IMR-90 (cell line): ENCODE results near the gene S1PR1. TPM values are rescaled to one million over a fixed set of nuclear protein-coding genes. Genes with fewer than 3 reads are reported as not detected.

ENCODE experiments used
- ATAC-seq: fragments of 200-7000 bp; cut with Tn5 transposase; 2 replicates; pipeline ENCODE4 v1.9.1; 2020; ENCODE audit warnings: low read depth, mild to moderate bottlenecking, moderate library complexity
- BruUV-seq: library from RNA; stranded (reverse); fragments of 400-500 nt; replicated peaks from 2 replicates; lab custom pipeline; 2021; lab: Mats Ljungman, UMichigan
- CTCF ChIA-PET: fragments of 300-600 bp; formaldehyde crosslinking; extraction: SDS; loops from one replicate; lab custom pipeline; 2021; ENCODE audit warnings: antibody characterized with exemption; lab: Yijun Ruan, JAX
- POLR2A ChIA-PET: fragments of 300-600 bp; sonication (Branson Sonifier 250); formaldehyde crosslinking; loops from one replicate; lab custom pipeline; 2022; ENCODE audit warnings: antibody characterized with exemption; ENCODE audit not compliant: unreplicated experiment; lab: Charles Lee
- DNase-seq: peaks from one replicate; pipeline ENCODE4 v3.0.0; 2013
- H2AFZ ChIP-seq: replicated peaks from 2 replicates; pipeline ENCODE3; 2013; ENCODE audit warnings: low read length, mild to moderate bottlenecking; ENCODE audit not compliant: poor library complexity
- H2AK5ac ChIP-seq: 2 replicates; pipeline ENCODE4 v1.6.1; 2013; ENCODE audit warnings: low read depth, low read length, inconsistent platforms
- H2AK9ac ChIP-seq: replicated peaks from 2 replicates; pipeline ENCODE3; 2013; ENCODE audit warnings: mild to moderate bottlenecking, low read depth, low read length, moderate library complexity; ENCODE audit not compliant: poor library complexity
- H2BK120ac ChIP-seq: 2 replicates; pipeline ENCODE4 v1.6.1; 2013; ENCODE audit warnings: low read depth, low read length, inconsistent platforms
- H2BK15ac ChIP-seq: 3 replicates; pipeline ENCODE4 v1.6.1; 2013; ENCODE audit warnings: low read depth, low read length, inconsistent platforms
- H2BK20ac ChIP-seq: 2 replicates; pipeline ENCODE4 v1.6.1; 2013; ENCODE audit warnings: low read depth, mild to moderate bottlenecking, inconsistent platforms, low read length, moderate library complexity
- H2BK5ac ChIP-seq: 2 replicates; pipeline ENCODE4 v1.6.1; 2013; ENCODE audit warnings: mild to moderate bottlenecking, low read depth, low read length, inconsistent platforms; ENCODE audit not compliant: poor library complexity, severe bottlenecking
- H3K14ac ChIP-seq: replicated peaks from 2 replicates; pipeline ENCODE4 v1.6.1; 2013; ENCODE audit warnings: low read depth, low read length, inconsistent platforms
- H3K18ac ChIP-seq: 2 replicates; pipeline ENCODE4 v1.6.1; 2013; ENCODE audit warnings: low read depth, low read length, control low read depth
- H3K23ac ChIP-seq: 2 replicates; pipeline ENCODE4 v1.6.1; 2013; ENCODE audit warnings: low read depth, low read length, inconsistent platforms
- H3K27ac ChIP-seq: 2 replicates; pipeline ENCODE4 v1.5.1; 2013; ENCODE audit warnings: mild to moderate bottlenecking, control low read depth, low read length; ENCODE audit not compliant: insufficient read depth
- H3K27me3 ChIP-seq: 2 replicates; pipeline ENCODE4 v1.6.1; 2013; ENCODE audit warnings: low read length; ENCODE audit not compliant: control insufficient read depth, insufficient read depth
- H3K36me3 ChIP-seq: 2 replicates; pipeline ENCODE4 v1.6.1; 2013; ENCODE audit warnings: low read length, mixed read lengths; ENCODE audit not compliant: control insufficient read depth, insufficient read depth
- H3K4ac ChIP-seq: 2 replicates; pipeline ENCODE4 v1.6.1; 2013; ENCODE audit warnings: low read depth, low read length, inconsistent platforms
- H3K4me1 ChIP-seq: 2 replicates; pipeline ENCODE4 v1.6.1; 2013; ENCODE audit warnings: low read length, mixed read lengths; ENCODE audit not compliant: control insufficient read depth, insufficient read depth
- H3K4me2 ChIP-seq: 2 replicates; pipeline ENCODE4 v1.6.1; 2013; ENCODE audit warnings: low read depth, mild to moderate bottlenecking, control low read depth, low read length, moderate library complexity
- H3K4me3 ChIP-seq: 2 replicates; pipeline ENCODE4 v1.5.1; 2013; ENCODE audit warnings: low read depth, mild to moderate bottlenecking, control low read depth, low read length, moderate library complexity; ENCODE audit not compliant: insufficient read depth
- H3K56ac ChIP-seq: 2 replicates; pipeline ENCODE4 v1.6.1; 2013; ENCODE audit warnings: low read length, inconsistent platforms; ENCODE audit not compliant: insufficient read depth; ENCODE audit errors: extremely low read depth
- H3K79me1 ChIP-seq, 2 experiments: 2 replicates each; pipeline ENCODE4 v1.6.1; 2013; ENCODE audit warnings: low read length in 2 of 2, inconsistent platforms in 1 of 2, low read depth in 1 of 2
- H3K9ac ChIP-seq: 2 replicates; pipeline ENCODE4 v1.6.1; 2013; ENCODE audit warnings: low read depth, low read length, control low read depth
- H3K9me1 ChIP-seq: 2 replicates; pipeline ENCODE4 v1.6.1; 2013; ENCODE audit warnings: low read length, inconsistent platforms; ENCODE audit not compliant: insufficient read depth
- H3K9me3 ChIP-seq: 2 replicates; pipeline ENCODE4 v1.6.1; 2013; ENCODE audit warnings: low read length; ENCODE audit not compliant: control insufficient read depth, insufficient read depth
- H4K20me1 ChIP-seq: 2 replicates; pipeline ENCODE4 v1.6.1; 2013; ENCODE audit warnings: low read length, inconsistent platforms; ENCODE audit not compliant: insufficient read depth
- H4K5ac ChIP-seq: 2 replicates; pipeline ENCODE4 v1.6.1; 2013; ENCODE audit warnings: mild to moderate bottlenecking, low read depth, low read length, control low read depth
- H4K8ac ChIP-seq, 2 experiments: 2 replicates each; pipeline ENCODE4 v1.6.1; 2013; ENCODE audit warnings: low read depth in 2 of 2, low read length in 2 of 2, control low read depth in 1 of 2, inconsistent platforms in 1 of 2
- H4K91ac ChIP-seq: 2 replicates; pipeline ENCODE4 v1.6.1; 2013; ENCODE audit warnings: low read depth, low read length, inconsistent platforms; ENCODE audit not compliant: insufficient read depth
- BHLHE40 ChIP-seq: fragments of 150-350 bp; IDR thresholded peaks from 2 replicates; pipeline ENCODE4 v1.6.1; 2016; ENCODE audit warnings: mild to moderate bottlenecking, low read depth, low read length
- CEBPB ChIP-seq: IDR thresholded peaks from 2 replicates; pipeline ENCODE4 v1.6.1; 2012; ENCODE audit warnings: low read depth, low read length, improper control_type of control experiment
- CHD1 ChIP-seq: IDR thresholded peaks from 2 replicates; pipeline ENCODE4 v1.6.1; 2012; ENCODE audit warnings: low read depth, low read length, improper control_type of control experiment
- FOS ChIP-seq: fragments of 150-350 bp; IDR thresholded peaks from 2 replicates; pipeline ENCODE4 v1.6.1; 2016; ENCODE audit warnings: low read depth, low read length
- MAFK ChIP-seq: IDR thresholded peaks from 2 replicates; pipeline ENCODE4 v1.6.1; 2012; ENCODE audit warnings: low read depth, low read length, improper control_type of control experiment
- MAZ ChIP-seq: IDR thresholded peaks from 2 replicates; pipeline ENCODE4 v1.6.1; 2012; ENCODE audit warnings: low read depth, mild to moderate bottlenecking, low read length, improper control_type of control experiment, moderate library complexity, borderline replicate concordance
- MXI1 ChIP-seq: IDR thresholded peaks from 2 replicates; pipeline ENCODE4 v1.6.1; 2012; ENCODE audit warnings: low read depth, mild to moderate bottlenecking, low read length, moderate library complexity, borderline replicate concordance
- NFE2L2 ChIP-seq: fragments of 150-350 bp; IDR thresholded peaks from 2 replicates; pipeline ENCODE4 v1.6.1; 2016; ENCODE audit warnings: low read depth, mild to moderate bottlenecking, low read length
- POLR2A ChIP-seq: IDR thresholded peaks from 2 replicates; pipeline ENCODE4 v1.6.1; 2012; ENCODE audit warnings: mild to moderate bottlenecking, low read depth, low read length
- RAD21 ChIP-seq: IDR thresholded peaks from 2 replicates; pipeline ENCODE4 v1.6.1; 2012; ENCODE audit warnings: low read length, improper control_type of control experiment
- RCOR1 ChIP-seq: IDR thresholded peaks from 2 replicates; pipeline ENCODE4 v1.6.1; 2012; ENCODE audit warnings: mild to moderate bottlenecking, low read length, improper control_type of control experiment; ENCODE audit not compliant: insufficient replicate concordance
- RFX5 ChIP-seq: IDR thresholded peaks from 2 replicates; pipeline ENCODE4 v1.8.0; 2012; ENCODE audit warnings: low read depth, mild to moderate bottlenecking, low read length, moderate library complexity
- SMC3 ChIP-seq: fragments of 150-350 bp; IDR thresholded peaks from 2 replicates; pipeline ENCODE4 v1.6.1; 2016; ENCODE audit warnings: low read depth, mild to moderate bottlenecking, antibody characterized with exemption, low read length, moderate library complexity
- WGBS, 2 experiments: methylation state at CpG; one replicate each; pipeline versions ENCODE4 v1.1.5 to v1.1.7; 2013; ENCODE audit warnings: missing lambda C conversion rate in 2 of 2; ENCODE audit not compliant: insufficient read length in 1 of 2; ENCODE audit errors: extremely low coverage in 2 of 2; 5-methylcytosine and 5-hydroxymethylcytosine counted together
- dilution Hi-C: fragments of 300-500 bp; cut with HindIII; formaldehyde crosslinking; loops from one replicate; pipeline ENCODE4 v1.14.3; 2018; ENCODE audit warnings: low sequenced_read_pairs; ENCODE audit not compliant: unreplicated experiment
- in situ Hi-C: fragments of 300-500 bp; cut with MboI; formaldehyde crosslinking; loops from 3 replicates; pipeline ENCODE4 v1.14.3; 2019; ENCODE audit warnings: low sequenced_read_pairs, inconsistent platforms, mixed read lengths
- intact Hi-C: fragments of 100-400 bp; cut with micrococcal nuclease; formaldehyde crosslinking; loops from 2 replicates; pipeline ENCODE4 v1.10.0; 2022
- polyA plus RNA-seq, 3 experiments: library from polyadenylated mRNA; depleted of rRNA; stranded (reverse); fragments of >200 nt; gene quantifications; 2 replicates each; pipeline ENCODE4 v1.2.3, GENCODE V29; 2012; ENCODE audit warnings: low replicate concordance in 1 of 3
- total RNA-seq: library from RNA; depleted of rRNA; stranded (reverse); fragments of >200 nt; gene quantifications from 2 replicates; pipeline ENCODE4 v1.2.3, GENCODE V29; 2012
- TF ChIP-seq, protein P1 (sequence below): fragments of 150-350 bp; IDR thresholded peaks from 2 replicates; pipeline ENCODE4 v1.6.1; 2017; ENCODE audit warnings: mild to moderate bottlenecking, antibody characterized with exemption, low read length, low read depth
- TF ChIP-seq, protein P2 (sequence below): conservative IDR thresholded peaks from 2 replicates; pipeline ENCODE4 v1.5.1; 2012; ENCODE audit warnings: mild to moderate bottlenecking, low read depth, low read length, improper control_type of control experiment
- TF ChIP-seq, protein P3 (sequence below): fragments of 150-350 bp; IDR thresholded peaks from 2 replicates; pipeline ENCODE4 v1.6.1; 2016; ENCODE audit warnings: low read depth, mild to moderate bottlenecking, low read length, moderate library complexity, borderline replicate concordance

Gene S1PR1
- total and polyA plus RNA-seq, 2 of the 4 experiments (the other 2 are of a cell fraction) = 12.9 to 15.6 TPM

DNA sequence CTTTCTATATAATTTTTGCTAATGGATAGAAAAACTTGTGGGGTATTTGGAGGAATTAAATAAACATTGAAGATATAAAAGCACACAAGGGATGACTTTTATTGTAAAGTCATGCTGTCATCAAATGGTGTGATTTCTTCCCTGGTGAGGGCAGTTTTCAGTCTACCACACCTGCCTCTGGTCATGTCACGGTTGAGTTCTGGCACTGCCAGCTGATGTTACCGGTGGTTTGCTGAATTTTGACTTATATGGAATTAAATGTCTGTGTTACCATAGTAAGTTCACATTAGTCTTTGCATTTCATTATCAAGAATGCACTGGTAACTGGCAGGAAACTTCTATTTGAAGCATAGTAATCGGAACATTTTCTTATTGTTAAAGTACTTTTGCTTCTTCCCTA is 13.4 kb downstream of the S1PR1 start:
- Histone ChIP-seq H3K9ac (no peak overlapping the region), H3K23ac (no peak overlapping the region), H3K27me3 (no peaks in the 10 kb centered on the region), H2AFZ (no peak overlapping the region), H3K9me1 (no peaks in the 10 kb centered on the region), H4K8ac (no peak overlapping the region), H3K4ac (no peak overlapping the region), H2BK20ac (no peak overlapping the region), H3K14ac (no peak overlapping the region), H3K4me1 (no peaks in the 10 kb centered on the region), H3K36me3 (no peaks in the 10 kb centered on the region), H2AK5ac (no peak overlapping the region), H2AK9ac (no peak overlapping the region), H3K27ac (no peak overlapping the region), H4K91ac (no peak overlapping the region), H3K18ac (no peak overlapping the region), H3K79me1 (no peaks in the 10 kb centered on the region), H3K4me2 (no peak overlapping the region), H3K9me3 (no peaks in the 10 kb centered on the region), H2BK5ac (no peak overlapping the region), H4K20me1 (no peaks in the 10 kb centered on the region), H2BK15ac (no peak overlapping the region), H3K4me3 (no peak overlapping the region), H4K5ac (no peak overlapping the region), H2BK120ac (no peak overlapping the region), H3K56ac (no peak overlapping the region)
- DNase-seq = no peak
- no TSS peak for BruUV-seq
- ChIA-PET CTCF (no interaction called here), POLR2A (no interaction called here)
- intact Hi-C loops (no loop called here), in situ Hi-C loops (no loop called here), dilution Hi-C loops (no loop called here)
- ATAC-seq = no peak
- WGBS, 2 experiments = no CpG with 5 or more reads among the region's 3 CpGs
- TF ChIP-seq CEBPB = no peak
- TF ChIP-seq, protein P1, sequence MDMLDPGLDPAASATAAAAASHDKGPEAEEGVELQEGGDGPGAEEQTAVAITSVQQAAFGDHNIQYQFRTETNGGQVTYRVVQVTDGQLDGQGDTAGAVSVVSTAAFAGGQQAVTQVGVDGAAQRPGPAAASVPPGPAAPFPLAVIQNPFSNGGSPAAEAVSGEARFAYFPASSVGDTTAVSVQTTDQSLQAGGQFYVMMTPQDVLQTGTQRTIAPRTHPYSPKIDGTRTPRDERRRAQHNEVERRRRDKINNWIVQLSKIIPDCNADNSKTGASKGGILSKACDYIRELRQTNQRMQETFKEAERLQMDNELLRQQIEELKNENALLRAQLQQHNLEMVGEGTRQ = no peak
- no peak for TF ChIP-seq BHLHE40
- no peak for TF ChIP-seq MXI1
- no peak for TF ChIP-seq POLR2A
- TF ChIP-seq MAFK = no peak
- TF ChIP-seq MAZ = no peak
- TF ChIP-seq RFX5 = no peak
- no peak for TF ChIP-seq RCOR1
- no peak for TF ChIP-seq NFE2L2
- TF ChIP-seq, protein P2, sequence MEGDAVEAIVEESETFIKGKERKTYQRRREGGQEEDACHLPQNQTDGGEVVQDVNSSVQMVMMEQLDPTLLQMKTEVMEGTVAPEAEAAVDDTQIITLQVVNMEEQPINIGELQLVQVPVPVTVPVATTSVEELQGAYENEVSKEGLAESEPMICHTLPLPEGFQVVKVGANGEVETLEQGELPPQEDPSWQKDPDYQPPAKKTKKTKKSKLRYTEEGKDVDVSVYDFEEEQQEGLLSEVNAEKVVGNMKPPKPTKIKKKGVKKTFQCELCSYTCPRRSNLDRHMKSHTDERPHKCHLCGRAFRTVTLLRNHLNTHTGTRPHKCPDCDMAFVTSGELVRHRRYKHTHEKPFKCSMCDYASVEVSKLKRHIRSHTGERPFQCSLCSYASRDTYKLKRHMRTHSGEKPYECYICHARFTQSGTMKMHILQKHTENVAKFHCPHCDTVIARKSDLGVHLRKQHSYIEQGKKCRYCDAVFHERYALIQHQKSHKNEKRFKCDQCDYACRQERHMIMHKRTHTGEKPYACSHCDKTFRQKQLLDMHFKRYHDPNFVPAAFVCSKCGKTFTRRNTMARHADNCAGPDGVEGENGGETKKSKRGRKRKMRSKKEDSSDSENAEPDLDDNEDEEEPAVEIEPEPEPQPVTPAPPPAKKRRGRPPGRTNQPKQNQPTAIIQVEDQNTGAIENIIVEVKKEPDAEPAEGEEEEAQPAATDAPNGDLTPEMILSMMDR = no peak
- no peak for TF ChIP-seq RAD21
- TF ChIP-seq, protein P3, sequence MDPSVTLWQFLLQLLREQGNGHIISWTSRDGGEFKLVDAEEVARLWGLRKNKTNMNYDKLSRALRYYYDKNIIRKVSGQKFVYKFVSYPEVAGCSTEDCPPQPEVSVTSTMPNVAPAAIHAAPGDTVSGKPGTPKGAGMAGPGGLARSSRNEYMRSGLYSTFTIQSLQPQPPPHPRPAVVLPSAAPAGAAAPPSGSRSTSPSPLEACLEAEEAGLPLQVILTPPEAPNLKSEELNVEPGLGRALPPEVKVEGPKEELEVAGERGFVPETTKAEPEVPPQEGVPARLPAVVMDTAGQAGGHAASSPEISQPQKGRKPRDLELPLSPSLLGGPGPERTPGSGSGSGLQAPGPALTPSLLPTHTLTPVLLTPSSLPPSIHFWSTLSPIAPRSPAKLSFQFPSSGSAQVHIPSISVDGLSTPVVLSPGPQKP = no peak
- no peak for TF ChIP-seq SMC3
- no peak for TF ChIP-seq CHD1
- TF ChIP-seq FOS = no peak
